Measurements from ENCODE around the gene POLE. TPM values are rescaled to one million over a fixed set of nuclear protein-coding genes. Genes with fewer than 3 reads are reported as not detected.

POLE gene
- total RNA-seq, 1 experiment from 2014 or later = 167 TPM

DNA sequence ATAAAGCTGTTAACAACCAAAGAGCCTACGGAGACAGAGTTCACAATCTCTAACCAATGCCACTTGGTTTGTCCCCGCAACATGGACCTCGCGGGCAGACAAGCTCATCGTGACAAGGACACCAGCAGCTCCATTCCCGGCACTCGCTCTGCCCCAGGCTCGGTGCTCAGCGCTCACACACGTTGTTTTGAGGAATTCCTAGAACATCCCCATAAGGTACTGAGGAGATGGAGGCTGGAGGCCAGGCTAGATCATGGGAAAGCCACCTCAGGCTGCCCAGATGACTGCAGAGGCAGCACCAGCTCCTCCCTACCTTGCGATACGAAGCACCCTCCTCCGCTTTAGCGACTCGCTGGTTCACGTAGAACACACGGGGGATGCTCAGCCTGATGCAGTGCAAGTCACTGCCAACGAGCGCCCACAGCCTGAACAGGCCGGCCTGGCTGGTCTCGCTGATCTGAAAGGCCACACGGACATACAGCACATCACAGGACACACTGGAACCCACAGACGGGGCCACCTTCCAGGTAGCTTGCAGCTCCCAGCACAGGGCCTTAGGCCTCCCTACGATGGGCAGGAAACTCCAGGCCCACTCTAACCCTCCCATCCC, 38.4 kb downstream of the POLE start:
- ChIA-PET POLR2A (no interaction called here), CTCF (no interaction called here)
- H3K4me3 ChIP-seq (ENCODE audit: low read depth, low read length) = no peak overlapping the region
- no peaks in the 10 kb centered on the region for H3K4me1 ChIP-seq
- no peaks in the 10 kb centered on the region for H3K9me3 Mint-ChIP-seq (ENCODE audit: unreplicated experiment)
- no peak overlapping the region for H3K27ac Mint-ChIP-seq (ENCODE audit: unreplicated experiment)
- peaks cover 91% of the 10 kb centered on the region for H3K36me3 Mint-ChIP-seq (ENCODE audit: insufficient read depth, unreplicated experiment)
- BruUV-seq (replicated peaks) = no TSS peak
- no peak overlapping the region for H3K4me3 Mint-ChIP-seq (ENCODE audit: unreplicated experiment)
- H3K9me3 ChIP-seq = no peaks in the 10 kb centered on the region
- no peak for DNase-seq
- no peaks in the 10 kb centered on the region for H3K27me3 Mint-ChIP-seq (ENCODE audit: insufficient read depth, unreplicated experiment)
- no peak for TF ChIP-seq CTCF (IDR thresholded peaks at IDR 0.05; ENCODE audit: insufficient read depth in 1 of 2, low read depth in 1 of 2, low read length in 1 of 2, severe bottlenecking in 1 of 2, unreplicated experiment in 1 of 2)
- intact Hi-C loops (cut with micrococcal nuclease; ENCODE audit: unreplicated experiment) = no loop called here
- H3K36me3 ChIP-seq (ENCODE audit: control insufficient read depth, insufficient read depth, low read length) = peaks cover 6% of the 10 kb centered on the region
- no peaks in the 10 kb centered on the region for H3K4me1 Mint-ChIP-seq (ENCODE audit: low read depth, unreplicated experiment)
- no peaks in the 10 kb centered on the region for H3K27me3 ChIP-seq (replicated peaks; ENCODE audit: control insufficient read depth, insufficient read depth, low read length)

GRCh38 chr12:132647858-132648257, 39.3 kb downstream of the POLE start:
- Histone ChIP-seq H3K27me3 (replicated peaks; ENCODE audit: control insufficient read depth, insufficient read depth, low read length) (no peaks in the 10 kb centered on the region), H3K9me3 (no peaks in the 10 kb centered on the region), H3K4me3 (ENCODE audit: low read depth, low read length) (no peak overlapping the region), H3K4me1 (no peaks in the 10 kb centered on the region), H3K36me3 (ENCODE audit: control insufficient read depth, insufficient read depth, low read length) (peaks cover 6% of the 10 kb centered on the region)
- Mint-ChIP-seq H3K4me3 (ENCODE audit: unreplicated experiment) (no peak overlapping the region), H3K36me3 (ENCODE audit: insufficient read depth, unreplicated experiment) (peaks cover 91% of the 10 kb centered on the region), H3K27ac (ENCODE audit: unreplicated experiment) (no peak overlapping the region), H3K27me3 (ENCODE audit: insufficient read depth, unreplicated experiment) (no peaks in the 10 kb centered on the region), H3K9me3 (ENCODE audit: unreplicated experiment) (no peaks in the 10 kb centered on the region), H3K4me1 (ENCODE audit: low read depth, unreplicated experiment) (no peaks in the 10 kb centered on the region)
- ChIA-PET POLR2A (no interaction called here), CTCF (no interaction called here)
- no peak for TF ChIP-seq CTCF (IDR thresholded peaks at IDR 0.05; ENCODE audit: insufficient read depth in 1 of 2, low read depth in 1 of 2, low read length in 1 of 2, severe bottlenecking in 1 of 2, unreplicated experiment in 1 of 2)
- BruUV-seq (replicated peaks) = no TSS peak
- DNase-seq = no peak
- intact Hi-C loops (cut with micrococcal nuclease; ENCODE audit: unreplicated experiment) = no loop called here

DNA sequence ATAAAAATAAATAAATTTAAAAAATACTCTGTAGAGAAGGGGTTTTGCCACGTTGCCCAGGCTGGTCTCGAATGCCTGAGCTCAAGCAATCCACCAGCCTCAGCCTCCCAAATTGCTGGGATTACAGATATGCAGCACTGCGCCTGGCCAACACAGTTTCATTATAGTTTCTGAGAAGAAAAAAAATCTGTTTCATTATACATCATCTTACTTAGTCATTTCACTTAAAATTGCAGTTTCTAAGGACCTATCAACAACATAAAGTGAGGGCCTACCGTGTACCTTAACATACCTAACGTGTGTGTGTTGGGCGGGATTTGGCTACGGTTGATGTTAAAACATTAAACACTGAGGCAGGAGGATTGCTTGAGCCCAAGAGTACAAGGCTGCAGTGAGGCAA, 40.3 kb downstream of the POLE start:
- POLR2A ChIA-PET = no interaction called here
- TF ChIP-seq CTCF (IDR thresholded peaks at IDR 0.05; ENCODE audit: insufficient read depth in 1 of 2, low read depth in 1 of 2, low read length in 1 of 2, severe bottlenecking in 1 of 2, unreplicated experiment in 1 of 2) = no peak
- no peaks in the 10 kb centered on the region for H3K9me3 ChIP-seq
- no peak overlapping the region for H3K4me3 Mint-ChIP-seq (ENCODE audit: unreplicated experiment)
- no peaks in the 10 kb centered on the region for H3K27me3 Mint-ChIP-seq (ENCODE audit: insufficient read depth, unreplicated experiment)
- H3K9me3 Mint-ChIP-seq (ENCODE audit: unreplicated experiment) = no peaks in the 10 kb centered on the region
- intact Hi-C loops (cut with micrococcal nuclease; ENCODE audit: unreplicated experiment) = no loop called here
- no TSS peak for BruUV-seq (replicated peaks)
- no peaks in the 10 kb centered on the region for H3K4me1 ChIP-seq
- H3K4me1 Mint-ChIP-seq (ENCODE audit: low read depth, unreplicated experiment) = no peaks in the 10 kb centered on the region
- no peaks in the 10 kb centered on the region for H3K27me3 ChIP-seq (replicated peaks; ENCODE audit: control insufficient read depth, insufficient read depth, low read length)
- peaks cover 6% of the 10 kb centered on the region for H3K36me3 ChIP-seq (ENCODE audit: control insufficient read depth, insufficient read depth, low read length)
- H3K27ac Mint-ChIP-seq (ENCODE audit: unreplicated experiment) = no peak overlapping the region
- no peak overlapping the region for H3K4me3 ChIP-seq (ENCODE audit: low read depth, low read length)
- CTCF ChIA-PET = no interaction called here
- peaks cover 92% of the 10 kb centered on the region for H3K36me3 Mint-ChIP-seq (ENCODE audit: insufficient read depth, unreplicated experiment)
- DNase-seq = no peak

Measured in Caco-2 (cell line).